Liver (tissue), 9 donors: ENCODE results near the gene NLRP10. TPM values are rescaled to one million over a fixed set of nuclear protein-coding genes. Genes with fewer than 3 reads are reported as not detected.

Experiments used
- DNase-seq: peaks from one replicate; pipeline ENCODE4 v3.0.0-alpha.2; 2017; ENCODE audit warnings: low spot score
- H3K27ac ChIP-seq, 2 donors: one replicate each; pipeline ENCODE4 v1.7.0; 2013; ENCODE audit warnings: inconsistent platforms in 2 of 2, low read length in 2 of 2, control low read depth in 1 of 2, low read depth in 1 of 2, mild to moderate bottlenecking in 1 of 2
- H3K27me3 ChIP-seq, 4 donors: one replicate each; pipeline versions ENCODE4 v1.6.1 to v1.7.0; 2013; ENCODE audit warnings: low read length in 3 of 4, inconsistent platforms in 1 of 4, mild to moderate bottlenecking in 1 of 4, moderate library complexity in 1 of 4; ENCODE audit not compliant: control insufficient read depth in 4 of 4, insufficient read depth in 4 of 4
- H3K36me3 ChIP-seq, 4 donors: one replicate each; pipeline versions ENCODE4 v1.6.1 to v1.7.0; 2013; ENCODE audit warnings: low read length in 3 of 4, mild to moderate bottlenecking in 3 of 4, low read depth in 1 of 4, moderate library complexity in 1 of 4; ENCODE audit not compliant: control insufficient read depth in 4 of 4, insufficient read depth in 3 of 4
- H3K4me1 ChIP-seq, 4 donors: one replicate each; pipeline versions ENCODE4 v1.6.1 to v1.7.0; 2013; ENCODE audit warnings: low read length in 3 of 4, mild to moderate bottlenecking in 3 of 4, moderate library complexity in 1 of 4; ENCODE audit not compliant: control insufficient read depth in 4 of 4, insufficient read depth in 4 of 4
- H3K4me3 ChIP-seq, 3 donors: one replicate each; pipeline versions ENCODE4 v1.6.1 to v1.7.0; 2013; ENCODE audit warnings: low read length in 3 of 3, control low read depth in 1 of 3, low read depth in 1 of 3, mild to moderate bottlenecking in 1 of 3
- H3K9ac ChIP-seq, 2 donors: one replicate each; pipeline ENCODE4 v1.7.0; 2013; ENCODE audit warnings: low read length in 2 of 2, mild to moderate bottlenecking in 2 of 2, moderate library complexity in 2 of 2, control low read depth in 1 of 2, low read depth in 1 of 2
- H3K9me3 ChIP-seq, 4 donors: one replicate each; pipeline versions ENCODE4 v1.6.1 to v1.7.0; 2013; ENCODE audit warnings: low read length in 3 of 4; ENCODE audit not compliant: control insufficient read depth in 4 of 4
- CTCF ChIP-seq: fragments of 150-350 bp; IDR thresholded peaks from 2 replicates; pipeline ENCODE4 v1.5.1; 2017; ENCODE audit warnings: improper control_type of control experiment, low read depth, low read length; ENCODE audit not compliant: missing input control
- EGR1 ChIP-seq, 2 donors: IDR thresholded peaks; 2 replicates each; pipeline ENCODE4 v1.6.1; 2016 to 2018; ENCODE audit warnings: antibody characterized with exemption in 2 of 2, low read depth in 2 of 2
- FOXA1 ChIP-seq: IDR thresholded peaks from 2 replicates; pipeline ENCODE4 v1.6.1; 2016; ENCODE audit warnings: antibody characterized with exemption
- FOXA2 ChIP-seq: IDR thresholded peaks from 2 replicates; pipeline ENCODE4 v1.6.1; 2016; ENCODE audit warnings: antibody characterized with exemption
- GABPA ChIP-seq, 2 donors: IDR thresholded peaks in 1 of 2; conservative IDR thresholded peaks in 1 of 2; 2 replicates each; pipeline ENCODE4 v1.6.1; 2016; ENCODE audit warnings: antibody characterized with exemption in 2 of 2, mild to moderate bottlenecking in 1 of 2, moderate library complexity in 1 of 2
- HNF4A ChIP-seq, 2 donors: conservative IDR thresholded peaks; 2 replicates each; pipeline ENCODE4 v1.6.1; 2016; ENCODE audit warnings: antibody characterized with exemption in 2 of 2, mild to moderate bottlenecking in 2 of 2
- HNF4G ChIP-seq: IDR thresholded peaks from 2 replicates; pipeline ENCODE4 v1.6.1; 2016; ENCODE audit warnings: antibody characterized with exemption
- JUND ChIP-seq, 2 donors: IDR thresholded peaks; 2 replicates each; pipeline ENCODE4 v1.6.1; 2016; ENCODE audit warnings: antibody characterized with exemption in 2 of 2
- NR2F2 ChIP-seq: IDR thresholded peaks from 2 replicates; pipeline ENCODE4 v1.6.1; 2016; ENCODE audit warnings: antibody characterized with exemption
- RAD21 ChIP-seq, 2 donors: IDR thresholded peaks; 2 replicates each; pipeline ENCODE4 v1.6.1; 2016; ENCODE audit warnings: antibody characterized with exemption in 2 of 2, mild to moderate bottlenecking in 2 of 2
- REST ChIP-seq: IDR thresholded peaks from 2 replicates; pipeline ENCODE4 v1.6.1; 2016; ENCODE audit warnings: antibody characterized with exemption, mild to moderate bottlenecking
- RXRA ChIP-seq, 2 donors: IDR thresholded peaks; 2 replicates each; pipeline ENCODE4 v1.6.1; 2017 to 2018; ENCODE audit warnings: antibody characterized with exemption in 2 of 2, mild to moderate bottlenecking in 1 of 2
- YY1 ChIP-seq: IDR thresholded peaks from 2 replicates; pipeline ENCODE4 v1.6.1; 2016; ENCODE audit warnings: antibody characterized with exemption, mild to moderate bottlenecking
- WGBS: extraction: QIAGEN DNeasy Blood & Tissue Kit; methylation state at CpG from one replicate; pipeline ENCODE4 v1.1.7; 2013; 5-methylcytosine and 5-hydroxymethylcytosine counted together
- polyA plus RNA-seq, 2 donors: library from polyadenylated mRNA; stranded (reverse) in 1 of 2; unstranded in 1 of 2; fragments of 200-250 nt in 1 of 2; fragments of >200 nt in 1 of 2; fragmentation: Nextera tagmentation in 1 of 2; extraction: Ambion mirVana in 1 of 2; gene quantifications; one replicate each; pipeline versions ENCODE4 v1.2.1 to v1.2.3, GENCODE V29; 2013 to 2015
- total RNA-seq, 2 donors: library from RNA; depleted of rRNA; stranded (reverse); fragments of >200 nt; gene quantifications; one replicate each; pipeline ENCODE4 v1.2.3, GENCODE V29; 2014
- TF ChIP-seq, protein P1 (sequence below): IDR thresholded peaks from 2 replicates; pipeline ENCODE4 v1.6.1; 2016; ENCODE audit warnings: antibody characterized with exemption
- donor health status: healthy.
- donor health status: healthy.
- donor health status: healthy.
- donor health status: healthy.
- donor health status: healthy.

The NLRP10 gene
- total and polyA plus RNA-seq, 4 donors: not detected

GRCh38 chr11:7968686-7969085, 3.4 kb upstream of the NLRP10 start:
- Histone ChIP-seq H3K27me3 (no peaks in the 10 kb centered on the region), H3K4me3 (no peak overlapping the region), H3K4me1 (no peaks in the 10 kb centered on the region), H3K9ac (no peak overlapping the region), H3K36me3 (no peaks in the 10 kb centered on the region), H3K27ac (no peak overlapping the region), H3K9me3 (no peaks in the 10 kb centered on the region)
- TF ChIP-seq HNF4G: no peak
- no peak for TF ChIP-seq CTCF
- no peak for TF ChIP-seq RAD21 (IDR thresholded peaks at IDR 0.05)
- no peak for TF ChIP-seq JUND (IDR thresholded peaks at IDR 0.05)
- TF ChIP-seq GABPA (IDR thresholded peaks at IDR 0.05 in 1 of 2, conservative IDR thresholded peaks at IDR 0.05 in 1 of 2): no peak
- TF ChIP-seq, protein P1, sequence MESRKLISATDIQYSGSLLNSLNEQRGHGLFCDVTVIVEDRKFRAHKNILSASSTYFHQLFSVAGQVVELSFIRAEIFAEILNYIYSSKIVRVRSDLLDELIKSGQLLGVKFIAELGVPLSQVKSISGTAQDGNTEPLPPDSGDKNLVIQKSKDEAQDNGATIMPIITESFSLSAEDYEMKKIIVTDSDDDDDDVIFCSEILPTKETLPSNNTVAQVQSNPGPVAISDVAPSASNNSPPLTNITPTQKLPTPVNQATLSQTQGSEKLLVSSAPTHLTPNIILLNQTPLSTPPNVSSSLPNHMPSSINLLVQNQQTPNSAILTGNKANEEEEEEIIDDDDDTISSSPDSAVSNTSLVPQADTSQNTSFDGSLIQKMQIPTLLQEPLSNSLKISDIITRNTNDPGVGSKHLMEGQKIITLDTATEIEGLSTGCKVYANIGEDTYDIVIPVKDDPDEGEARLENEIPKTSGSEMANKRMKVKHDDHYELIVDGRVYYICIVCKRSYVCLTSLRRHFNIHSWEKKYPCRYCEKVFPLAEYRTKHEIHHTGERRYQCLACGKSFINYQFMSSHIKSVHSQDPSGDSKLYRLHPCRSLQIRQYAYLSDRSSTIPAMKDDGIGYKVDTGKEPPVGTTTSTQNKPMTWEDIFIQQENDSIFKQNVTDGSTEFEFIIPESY: no peak
- no peak for TF ChIP-seq HNF4A (conservative IDR thresholded peaks at IDR 0.05)
- no peak for TF ChIP-seq REST
- TF ChIP-seq RXRA (IDR thresholded peaks at IDR 0.05): no peak
- TF ChIP-seq NR2F2: no peak
- no peak for TF ChIP-seq FOXA2
- 82% methylated on average over 2 of the region's 2 CpGs for WGBS
- no peak for DNase-seq

GRCh38 chr11:7967826-7968225, 2.6 kb upstream of the NLRP10 start:
- no peak overlapping the region for H3K4me3 ChIP-seq
- H3K27ac ChIP-seq: no peak overlapping the region
- H3K4me1 ChIP-seq: no peaks in the 10 kb centered on the region
- TF ChIP-seq EGR1 (IDR thresholded peaks at IDR 0.05; ENCODE audit: low read depth in 2 of 2) (no peak), HNF4G (no peak), HNF4A (conservative IDR thresholded peaks at IDR 0.05) (no peak), GABPA (IDR thresholded peaks at IDR 0.05 in 1 of 2, conservative IDR thresholded peaks at IDR 0.05 in 1 of 2) (no peak), REST (no peak), FOXA1 (no peak), YY1 (no peak)
- no peaks in the 10 kb centered on the region for H3K36me3 ChIP-seq
- DNase-seq: no peak
- H3K27me3 ChIP-seq: no peaks in the 10 kb centered on the region
- H3K9me3 ChIP-seq: no peaks in the 10 kb centered on the region
- no peak overlapping the region for H3K9ac ChIP-seq
